Esophagus squamous epithelium (tissue), 5 donors: ENCODE results near the gene CD200. TPM values are rescaled to one million over a fixed set of nuclear protein-coding genes. Genes with fewer than 3 reads are reported as not detected.

Source experiments
- DNase-seq: peaks from one replicate; lab custom pipeline; 2025; lab: John Stamatoyannopoulos, UW
- H3K27ac ChIP-seq, 4 donors: fragments of 200-600 bp; sonication (generic); one replicate each; pipeline ENCODE4 v1.5.1; 2016 to 2019; ENCODE audit warnings: mild to moderate bottlenecking in 1 of 4
- H3K27me3 ChIP-seq, 4 donors: fragments of 200-600 bp; sonication (generic); 1 replicate in 3 of 4; 2 replicates in 1 of 4; pipeline versions ENCODE4 v1.5.1 to v1.6.0; 2017 to 2021; ENCODE audit warnings: antibody characterized with exemption in 1 of 4
- H3K36me3 ChIP-seq, 3 donors: fragments of 200-600 bp; sonication (generic); one replicate each; pipeline ENCODE4 v1.5.1; 2016 to 2019
- H3K4me1 ChIP-seq, 3 donors: fragments of 200-600 bp; sonication (generic); one replicate each; pipeline ENCODE4 v1.5.1; 2017 to 2019
- H3K4me3 ChIP-seq, 4 donors: fragments of 200-600 bp; sonication (generic); 1 replicate in 3 of 4; 2 replicates in 1 of 4; pipeline ENCODE4 v1.5.1; 2016 to 2019; ENCODE audit warnings: mild to moderate bottlenecking in 2 of 4, moderate library complexity in 1 of 4
- H3K9me3 ChIP-seq, 3 donors: fragments of 200-600 bp; sonication (generic); one replicate each; pipeline ENCODE4 v1.5.1; 2016 to 2019
- CTCF ChIP-seq, 6 experiments: fragments of 450-650 bp in 4 of 6; fragments of 200-600 bp in 2 of 6; sonication (generic) in 2 of 6; IDR thresholded peaks; one replicate each; pipeline ENCODE4 v1.5.1; 2016 to 2019; ENCODE audit warnings: antibody characterized with exemption in 6 of 6, mild to moderate bottlenecking in 4 of 6, moderate library complexity in 4 of 6
- POLR2A ChIP-seq, 4 donors: fragments of 450-650 bp; IDR thresholded peaks; one replicate each; pipeline ENCODE4 v1.6.1; 2017; ENCODE audit warnings: antibody characterized with exemption in 4 of 4, mild to moderate bottlenecking in 4 of 4, moderate library complexity in 3 of 4
- WGBS, 2 donors: methylation state at CpG; one replicate each; pipeline ENCODE4 v1.1.5; 2018; 5-methylcytosine and 5-hydroxymethylcytosine counted together
- intact Hi-C: fragments of 100-400 bp; cut with DNase I; formaldehyde crosslinking; loops from one replicate; pipeline ENCODE4 v1.15.0; 2022
- total RNA-seq, 4 donors: library from RNA; depleted of rRNA; stranded (reverse); fragments of >200 nt; gene quantifications; one replicate each; pipeline ENCODE4 v1.1.0, GENCODE V29; 2016
- donor health status: DM: yes; HTN: yes; CAD: no.

The CD200 gene
- total RNA-seq, 4 donors from 2014 or later = 0.27 to 8.4 (median 1.4) TPM

- Histone ChIP-seq H3K27me3 (no peaks in the 10 kb centered on the region), H3K4me3 (no peak overlapping the region), H3K4me1 (peaks cover 0 to 9% (median 0%) of the 10 kb centered on the region in 3 donors), H3K27ac (no peak overlapping the region), H3K36me3 (no peaks in the 10 kb centered on the region), H3K9me3 (no peaks in the 10 kb centered on the region)
- TF ChIP-seq CTCF (IDR thresholded peaks at IDR 0.05) (no peak), POLR2A (IDR thresholded peaks at IDR 0.05) (no peak)
- WGBS, 2 donors = 73 to 91% methylated on average over 2 of the region's 2 CpGs
- intact Hi-C loops = no loop called here
- DNase-seq = no peak
These were observed 8.4 kb downstream of the CD200 start for GRCh38 chr3:112341386-112341785.

- Histone ChIP-seq H3K36me3 (no peaks in the 10 kb centered on the region), H3K27me3 (no peaks in the 10 kb centered on the region), H3K4me1 (no peaks in the 10 kb centered on the region), H3K27ac (no peak overlapping the region), H3K9me3 (no peaks in the 10 kb centered on the region), H3K4me3 (no peak overlapping the region)
- WGBS, 2 donors = 42 to 79% methylated on average over 2 of the region's 2 CpGs
- intact Hi-C loops = no loop called here
- TF ChIP-seq CTCF (IDR thresholded peaks at IDR 0.05) = no peak
- no peak for TF ChIP-seq POLR2A (IDR thresholded peaks at IDR 0.05)
- no peak for DNase-seq
These were observed 12.7 kb downstream of the CD200 start for GRCh38 chr3:112345681-112346080.

GRCh38 chr3:112346491-112347122, 13.7 kb downstream of the CD200 start:
- no peak for DNase-seq
- H3K27ac ChIP-seq = no peak overlapping the region
- no peaks in the 10 kb centered on the region for H3K27me3 ChIP-seq
- H3K36me3 ChIP-seq = no peaks in the 10 kb centered on the region
- WGBS, 2 donors = 47 to 64% methylated on average over 3 of the region's 3 CpGs
- no peak for TF ChIP-seq CTCF (IDR thresholded peaks at IDR 0.05)
- no peak for TF ChIP-seq POLR2A (IDR thresholded peaks at IDR 0.05)
- H3K4me1 ChIP-seq = peaks cover 0 to 4% (median 0%) of the 10 kb centered on the region in 3 donors
- intact Hi-C loops = no loop called here
- H3K9me3 ChIP-seq = no peaks in the 10 kb centered on the region
- H3K4me3 ChIP-seq = no peak overlapping the region

GRCh38 chr3:112348943-112349342, 16.0 kb downstream of the CD200 start:
- Histone ChIP-seq H3K4me1 (peaks cover 0 to 8% (median 0%) of the 10 kb centered on the region in 3 donors), H3K27me3 (no peaks in the 10 kb centered on the region), H3K36me3 (no peaks in the 10 kb centered on the region), H3K27ac (no peak overlapping the region), H3K9me3 (no peaks in the 10 kb centered on the region), H3K4me3 (no peak overlapping the region)
- no peak for TF ChIP-seq CTCF (IDR thresholded peaks at IDR 0.05)
- no peak for TF ChIP-seq POLR2A (IDR thresholded peaks at IDR 0.05)
- 85 to 92% methylated on average over 1 of the region's 1 CpG for WGBS, 2 donors
- intact Hi-C loops = no loop called here
- DNase-seq = no peak

DNA sequence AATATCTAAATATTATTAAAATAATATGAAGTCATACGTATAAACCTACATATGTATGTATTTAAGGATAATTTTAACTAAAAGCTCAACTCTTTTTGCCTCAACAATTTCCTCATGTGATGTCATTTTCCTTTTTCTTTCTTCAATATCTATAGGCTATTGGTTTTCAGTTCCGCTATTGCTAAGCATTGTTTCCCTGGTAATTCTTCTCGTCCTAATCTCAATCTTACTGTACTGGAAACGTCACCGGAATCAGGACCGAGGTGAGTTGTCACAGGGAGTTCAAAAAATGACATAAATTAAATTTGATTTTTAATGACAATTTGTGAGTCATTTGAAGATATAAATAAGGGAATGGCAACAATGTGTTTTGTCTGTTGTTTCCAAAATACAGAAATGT, 16.6 kb downstream of the CD200 start:
- TF ChIP-seq CTCF (IDR thresholded peaks at IDR 0.05) (no peak), POLR2A (IDR thresholded peaks at IDR 0.05) (no peak)
- no peak for DNase-seq
- Histone ChIP-seq H3K27me3 (no peaks in the 10 kb centered on the region), H3K4me3 (no peak overlapping the region), H3K27ac (no peak overlapping the region), H3K9me3 (no peaks in the 10 kb centered on the region), H3K36me3 (no peaks in the 10 kb centered on the region), H3K4me1 (peaks cover 0 to 8% (median 0%) of the 10 kb centered on the region in 3 donors)
- intact Hi-C loops = no loop called here
- WGBS, 2 donors = 52 to 82% methylated on average over 6 of the region's 6 CpGs
